Motor neuron (in vitro differentiated cells): ENCODE measurements around the gene FGGY. TPM values are rescaled to one million over a fixed set of nuclear protein-coding genes. Genes with fewer than 3 reads are reported as not detected.
"Not testable (repeated sequence)": the region's sequence is repeated elsewhere in the genome, so short reads cannot be mapped to it uniquely, and the experiment has no call there.

Experiments
- ATAC-seq, 8 experiments: fragments of 200-7000 bp; cut with Tn5 transposase; replicated peaks in 6 of 8; 2 replicates each; pipeline ENCODE4 v1.8.0; 2021; ENCODE audit warnings: mild to moderate bottlenecking in 8 of 8, moderate library complexity in 8 of 8
- H3K27ac ChIP-seq, 2 donors: fragments of 250-450 bp; sonication (Bioruptor Pico); 2 replicates each; pipeline ENCODE4 v1.9.0; 2021; ENCODE audit warnings: antibody characterized with exemption in 2 of 2, mild to moderate bottlenecking in 2 of 2, moderate library complexity in 1 of 2
- H3K4me1 ChIP-seq, 2 donors: fragments of 250-450 bp; sonication (Bioruptor Pico); replicated peaks in 1 of 2; 2 replicates each; pipeline ENCODE4 v1.6.1; 2021; ENCODE audit warnings: antibody characterized with exemption in 2 of 2, mild to moderate bottlenecking in 2 of 2, moderate library complexity in 1 of 2
- H3K4me3 ChIP-seq, 5 donors: fragments of 250-450 bp; sonication (Bioruptor Pico); 2 replicates each; pipeline ENCODE4 v1.9.0; 2021; ENCODE audit warnings: antibody characterized with exemption in 5 of 5, mild to moderate bottlenecking in 5 of 5, moderate library complexity in 4 of 5
- WGBS, 10 experiments: fragments of 450-650 bp; shearing (Covaris generic); methylation state at CpG; one replicate each; pipeline ENCODE4 v1.0.0; 2022; 5-methylcytosine and 5-hydroxymethylcytosine counted together
- in situ Hi-C, 9 experiments: fragments of 400-800 bp; cut with MboI; loops; one replicate each; pipeline ENCODE4 v1.15.0; 2021; ENCODE audit warnings: low sequenced_read_pairs in 9 of 9, low pct_unique_long_range_greater_than_20kb in 2 of 9; ENCODE audit not compliant: unreplicated experiment in 9 of 9
- total RNA-seq, 8 experiments: library from RNA; unstranded; fragments of 300-600 nt; gene quantifications; 2 replicates each; pipeline versions ENCODE4 v1.2.3 to v1.2.4, GENCODE V29; 2022

The FGGY gene
- total RNA-seq, 8 experiments from 2014 or later = 8.4 to 33.0 (median 18.6) TPM

GRCh38 chr1:59703918-59704378, 407.1 kb downstream of the FGGY start:
- Histone ChIP-seq H3K27ac (no peak overlapping the region), H3K4me3 (no peak overlapping the region), H3K4me1 (peaks cover 2 to 6% of the 10 kb centered on the region in 2 donors)
- peak in 3 of 8 experiments; percentile 9 to 55 (median 45) for ATAC-seq
- in situ Hi-C loops = loop anchor here in 3 of 9 experiments (25.0 kb wide), 2 partner anchors 942 to 967 kb away; no protein-coding TSS in a partner anchor
- 4 to 97% (median 84%) methylated on average over 1 to 6 of the region's 6 CpGs; no CpG with 5 or more reads in 1 of the 10 experiments for WGBS, 10 experiments

- ATAC-seq = no peak
- in situ Hi-C loops = loop anchor here in 3 of 9 experiments (25.0 kb wide), 2 partner anchors 942 to 967 kb away; no protein-coding TSS in a partner anchor
- 38 to 89% (median 77%) methylated on average over 1 to 2 of the region's 2 CpGs for whole genome bisulfite sequencing, 10 experiments
- no peak overlapping the region for H3K27ac ChIP-seq
- H3K4me3 ChIP-seq = no peak overlapping the region
- H3K4me1 ChIP-seq = peaks cover 0 to 3% of the 10 kb centered on the region in 2 donors
Observed at GRCh38 chr1:59704716-59705115, 407.8 kb downstream of the FGGY start.

GRCh38 chr1:59705466-59706302, 408.8 kb downstream of the FGGY start:
- in situ Hi-C loops = loop anchor here in 3 of 9 experiments (25.0 kb wide), 2 partner anchors 943 to 968 kb away; no protein-coding TSS in a partner anchor
- Histone ChIP-seq H3K27ac (no peak overlapping the region), H3K4me3 (no peak overlapping the region), H3K4me1 (peaks cover 0 to 3% of the 10 kb centered on the region in 2 donors)
- ATAC-seq = no peak
- WGBS, 10 experiments = 44 to 100% (median 93%) methylated on average over 1 to 5 of the region's 5 CpGs

- in situ Hi-C loops = loop anchor here in 3 of 9 experiments (25.0 kb wide), 2 partner anchors 944 to 969 kb away; no protein-coding TSS in a partner anchor
- no peak overlapping the region for H3K27ac ChIP-seq
- peaks cover 0 to 3% of the 10 kb centered on the region in 2 donors for H3K4me1 ChIP-seq
- no peak for ATAC-seq
- H3K4me3 ChIP-seq = no peak overlapping the region
Observed at GRCh38 chr1:59706303-59706599, 409.4 kb downstream of the FGGY start.

GRCh38 chr1:59707178-59707791, 410.4 kb downstream of the FGGY start:
- Histone ChIP-seq H3K27ac (no peak overlapping the region), H3K4me1 (peaks cover 0 to 3% of the 10 kb centered on the region in 2 donors), H3K4me3 (no peak overlapping the region)
- in situ Hi-C loops = loop anchor here in 3 of 9 experiments (25.0 kb wide), 2 partner anchors 945 to 970 kb away; no protein-coding TSS in a partner anchor
- peak; percentile 43 to 98 (median 98) for ATAC-seq
- 0 to 100% (median 81%) methylated on average over 1 to 7 of the region's 7 CpGs; no CpG with 5 or more reads in 2 of the 10 experiments for WGBS, 10 experiments

- no peak for ATAC-seq
- H3K4me1 ChIP-seq = peaks cover 0 to 3% of the 10 kb centered on the region in 2 donors
- in situ Hi-C loops = loop anchor here in 3 of 9 experiments (25.0 kb wide), 2 partner anchors 947 to 972 kb away; no protein-coding TSS in a partner anchor
- no peak overlapping the region for H3K27ac ChIP-seq
- WGBS, 10 experiments = 83 to 100% (median 88%) methylated on average over 1 to 2 of the region's 3 CpGs; no CpG with 5 or more reads in 6 of the 10 experiments
- H3K4me3 ChIP-seq = no peak overlapping the region
Observed at GRCh38 chr1:59709333-59709732, 412.4 kb downstream of the FGGY start.

- not testable (repeated sequence) for H3K27ac ChIP-seq, H3K4me1 ChIP-seq, ATAC-seq, H3K4me3 ChIP-seq
- WGBS, 10 experiments = 80 to 100% (median 90%) methylated on average over 1 to 2 of the region's 2 CpGs; no CpG with 5 or more reads in 4 of the 10 experiments
- in situ Hi-C loops = loop anchor here in 3 of 9 experiments (25.0 kb wide), 2 partner anchors 949 to 974 kb away; no protein-coding TSS in a partner anchor
Observed at GRCh38 chr1:59710920-59711319, 414.0 kb downstream of the FGGY start.

GRCh38 chr1:59714219-59714618, 417.3 kb downstream of the FGGY start:
- no peak overlapping the region for H3K27ac ChIP-seq
- H3K4me1 ChIP-seq = peaks cover 0 to 4% of the 10 kb centered on the region in 2 donors
- in situ Hi-C loops = loop anchor here in 3 of 9 experiments (25.0 kb wide), 2 partner anchors 952 to 977 kb away; no protein-coding TSS in a partner anchor
- no peak for ATAC-seq
- no peak overlapping the region for H3K4me3 ChIP-seq

GRCh38 chr1:59714966-59715365, 418.1 kb downstream of the FGGY start:
- in situ Hi-C loops = loop anchor here in 3 of 9 experiments (25.0 kb wide), 2 partner anchors 953 to 978 kb away; no protein-coding TSS in a partner anchor
- 50 to 75% (median 60%) methylated on average over 1 of the region's 1 CpG; no CpG with 5 or more reads in 5 of the 10 experiments for WGBS, 10 experiments
- Histone ChIP-seq H3K27ac (no peak overlapping the region), H3K4me1 (peaks cover 3 to 7% of the 10 kb centered on the region in 2 donors), H3K4me3 (no peak overlapping the region)
- no peak for ATAC-seq

GRCh38 chr1:59716832-59717231, 419.9 kb downstream of the FGGY start:
- Histone ChIP-seq H3K4me1 (peaks cover 10 to 17% of the 10 kb centered on the region in 2 donors), H3K27ac (no peak overlapping the region), H3K4me3 (no peak overlapping the region)
- ATAC-seq = no peak
- WGBS, 10 experiments = 69 to 100% (median 85%) methylated on average over 1 to 3 of the region's 3 CpGs; no CpG with 5 or more reads in 1 of the 10 experiments
- in situ Hi-C loops = loop anchor here in 3 of 9 experiments (25.0 kb wide), 2 partner anchors 955 to 980 kb away; no protein-coding TSS in a partner anchor

- H3K27ac ChIP-seq = no peak overlapping the region
- in situ Hi-C loops = loop anchor here in 3 of 9 experiments (25.0 kb wide), 2 partner anchors 956 to 981 kb away; no protein-coding TSS in a partner anchor
- peaks cover 10 to 17% of the 10 kb centered on the region in 2 donors for H3K4me1 ChIP-seq
- no peak overlapping the region for H3K4me3 ChIP-seq
- ATAC-seq = no peak
- 72 to 100% (median 83%) methylated on average over 1 to 7 of the region's 7 CpGs; no CpG with 5 or more reads in 1 of the 10 experiments for WGBS, 10 experiments
Observed at GRCh38 chr1:59718064-59718988, 421.4 kb downstream of the FGGY start.

- H3K4me1 ChIP-seq = peaks cover 10 to 17% of the 10 kb centered on the region in 2 donors
- no peak overlapping the region for H3K27ac ChIP-seq
- in situ Hi-C loops = loop anchor here in 3 of 9 experiments (25.0 kb wide), 2 partner anchors 957 to 982 kb away; no protein-coding TSS in a partner anchor
- H3K4me3 ChIP-seq = no peak overlapping the region
- ATAC-seq = no peak
Observed at GRCh38 chr1:59718989-59719360, 422.1 kb downstream of the FGGY start.
